CD4-positive, alpha-beta T cell treated with Interleukin-17A for 1 hour (primary cell): Measurements from ENCODE around the gene PRRX1.

Source experiments
- DNase-seq: peaks from one replicate; pipeline ENCODE4 v3.0.0-alpha.2; 2020

PRRX1 gene

DNA sequence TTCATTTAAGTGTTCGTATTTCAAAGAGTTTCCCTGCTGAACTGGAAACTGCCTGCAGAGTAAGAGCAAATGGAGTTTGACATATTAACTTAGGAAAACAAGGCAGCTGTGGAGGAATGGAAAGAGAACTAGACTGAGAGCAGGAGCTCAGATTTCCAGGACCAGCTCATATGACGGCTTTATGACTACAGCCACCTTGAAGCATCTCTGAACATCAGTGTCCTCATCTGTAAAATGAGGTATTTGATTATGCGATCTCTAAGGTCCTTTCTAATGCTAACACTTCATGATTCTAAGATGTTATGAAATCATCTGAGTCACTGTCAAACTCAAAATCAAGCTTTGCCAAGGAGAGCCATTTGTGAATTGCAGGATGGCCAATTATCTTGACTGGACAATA is 112.3 kb downstream of the PRRX1 start:
- DNase-seq: no peak

DNA sequence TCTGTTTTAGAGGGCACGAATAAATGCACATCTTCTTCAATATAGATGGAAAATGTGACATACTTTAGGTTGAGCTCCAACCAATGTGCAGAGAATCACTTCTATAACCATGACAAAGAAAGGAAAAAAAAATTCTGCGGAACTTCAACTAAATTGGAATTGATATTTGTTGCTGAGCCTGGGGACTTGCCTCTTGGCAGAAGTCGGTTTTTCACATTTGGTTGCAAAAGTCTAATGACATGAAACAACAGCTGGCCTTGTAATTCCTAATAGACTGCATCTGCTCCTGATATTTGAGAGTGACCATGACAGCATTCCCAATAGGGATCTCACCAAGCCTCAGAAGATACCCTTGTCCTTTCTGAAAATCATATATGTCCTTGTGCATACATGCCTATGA is 112.8 kb downstream of the PRRX1 start:
- DNase-seq: no peak
